A549 (cell line): ENCODE data around the gene GHRHR. TPM values are rescaled to one million over a fixed set of nuclear protein-coding genes. Genes with fewer than 3 reads are reported as not detected.

Source experiments
- ATAC-seq, 2 experiments: fragments of 200-7000 bp in 1 of 2; fragments of >200 bp in 1 of 2; cut with Nextera tagmentation in 1 of 2; cut with Tn5 transposase in 1 of 2; 3 replicates each; pipeline versions ENCODE4 v1.8.0 to v1.9.1; 2018 to 2020; ENCODE audit warnings: mild to moderate bottlenecking in 1 of 2, moderate library complexity in 1 of 2
- CTCF ChIA-PET: fragments of 300-600 bp; sonication (Branson Sonifier 250); formaldehyde crosslinking; extraction: SDS; loops from one replicate; lab custom pipeline; 2021; ENCODE audit warnings: antibody characterized with exemption, inconsistent platforms; lab: Yijun Ruan, JAX
- POLR2A ChIA-PET: fragments of 350-600 bp; formaldehyde crosslinking; extraction: SDS; loops from one replicate; lab custom pipeline; 2021; ENCODE audit warnings: antibody characterized with exemption, inconsistent platforms; lab: Yijun Ruan, JAX
- DNase-seq, 2 experiments: peaks; one replicate each; pipeline versions ENCODE4 v3.0.0 to v3.0.0-alpha.2; 2011 to 2016; ENCODE audit warnings: low read depth in 1 of 2, low spot score in 1 of 2
- FAIRE-seq: peaks from 2 replicates; lab custom pipeline; 2011; peaks lifted over from hg19 to GRCh38; lab: Jason Lieb, UNC
- H3K27ac ChIP-seq, 2 experiments: fragments of >200 bp; sonication (Bioruptor Twin); formaldehyde crosslinking; 3 replicates each; pipeline ENCODE4 v1.5.1; 2016 to 2017
- H3K4me1 ChIP-seq: fragments of >200 bp; sonication (Bioruptor Twin); formaldehyde crosslinking; 3 replicates; pipeline ENCODE4 v1.6.1; 2016
- H3K4me2 ChIP-seq: fragments of >200 bp; sonication (Bioruptor Twin); formaldehyde crosslinking; 3 replicates; pipeline ENCODE4 v1.6.1; 2016
- H3K4me3 ChIP-seq: fragments of >200 bp; sonication (Bioruptor Twin); formaldehyde crosslinking; 3 replicates; pipeline ENCODE4 v1.5.1; 2016
- H3K9me3 ChIP-seq: fragments of >200 bp; sonication (Bioruptor Twin); formaldehyde crosslinking; 3 replicates; pipeline ENCODE4 v1.6.1; 2016
- CBX2 ChIP-seq: fragments of 200-600 bp; sonication (generic); IDR thresholded peaks from 2 replicates; pipeline ENCODE4 v1.6.1; 2016; ENCODE audit warnings: low read depth, mild to moderate bottlenecking, borderline replicate concordance
- CEBPB ChIP-seq, 2 experiments: fragments of >200 bp in 1 of 2; sonication (Bioruptor Twin) in 1 of 2; formaldehyde crosslinking in 1 of 2; IDR thresholded peaks; 2 replicates each; pipeline ENCODE4 v1.6.1; 2012 to 2016
- CHD2 ChIP-seq: fragments of 150-350 bp; IDR thresholded peaks from 2 replicates; pipeline ENCODE4 v1.6.1; 2014; ENCODE audit warnings: low read length; ENCODE audit not compliant: partially characterized antibody
- CHD4 ChIP-seq: fragments of 200-600 bp; sonication (generic); IDR thresholded peaks from 2 replicates; pipeline ENCODE4 v1.6.1; 2016; ENCODE audit warnings: antibody characterized with exemption, mild to moderate bottlenecking, borderline replicate concordance
- CTCF ChIP-seq: fragments of >200 bp; sonication (Bioruptor Twin); formaldehyde crosslinking; IDR thresholded peaks from 3 replicates; pipeline ENCODE4 v1.5.1; 2016
- E2F6 ChIP-seq: IDR thresholded peaks from 2 replicates; pipeline ENCODE4 v1.6.1; 2012; ENCODE audit warnings: low read depth, borderline replicate concordance
- EHF ChIP-seq: fragments of 250-450 bp; sonication (Bioruptor Pico); IDR thresholded peaks from 2 replicates; pipeline ENCODE4 v1.5.0; 2020; ENCODE audit warnings: mild to moderate bottlenecking
- ESRRA ChIP-seq: fragments of 150-350 bp; IDR thresholded peaks from 2 replicates; pipeline ENCODE4 v1.6.1; 2014; ENCODE audit warnings: mild to moderate bottlenecking, low read length, borderline replicate concordance
- HDAC2 ChIP-seq: fragments of 200-600 bp; sonication (generic); IDR thresholded peaks from 2 replicates; pipeline ENCODE4 v1.6.1; 2016
- HOXA7 ChIP-seq: fragments of 250-450 bp; sonication (Bioruptor Pico); IDR thresholded peaks from 2 replicates; pipeline ENCODE4 v1.5.0; 2020; ENCODE audit warnings: mild to moderate bottlenecking, moderate library complexity
- HOXB5 ChIP-seq: fragments of 250-450 bp; sonication (Bioruptor Pico); IDR thresholded peaks from 2 replicates; pipeline ENCODE4 v1.5.0; 2020; ENCODE audit warnings: mild to moderate bottlenecking, moderate library complexity
- JUN ChIP-seq, 2 experiments: fragments of >200 bp; sonication (Bioruptor Twin); formaldehyde crosslinking; IDR thresholded peaks; 2 replicates in 1 of 2; 3 replicates in 1 of 2; pipeline ENCODE4 v1.6.1; 2016 to 2017
- JUNB ChIP-seq: fragments of >200 bp; sonication (Bioruptor Twin); formaldehyde crosslinking; IDR thresholded peaks from 2 replicates; pipeline ENCODE4 v1.6.1; 2016
- MAX ChIP-seq: IDR thresholded peaks from 2 replicates; pipeline ENCODE4 v1.6.1; 2012
- MAZ ChIP-seq: fragments of 150-350 bp; IDR thresholded peaks from 2 replicates; pipeline ENCODE4 v1.6.1; 2014; ENCODE audit warnings: antibody characterized with exemption, low read depth, low read length, borderline replicate concordance
- MYC ChIP-seq: IDR thresholded peaks from 2 replicates; pipeline ENCODE4 v1.6.1; 2012; ENCODE audit warnings: mild to moderate bottlenecking, inconsistent platforms, low read length, improper control_type of control experiment, borderline replicate concordance
- PHF8 ChIP-seq: fragments of 200-600 bp; sonication (generic); IDR thresholded peaks from 2 replicates; pipeline ENCODE4 v1.6.1; 2016; ENCODE audit warnings: low read depth, mild to moderate bottlenecking, antibody characterized with exemption, moderate library complexity, borderline replicate concordance
- POLR2AphosphoS2 ChIP-seq: conservative IDR thresholded peaks from 2 replicates; pipeline ENCODE4 v1.6.1; 2012; ENCODE audit warnings: low read length, improper control_type of control experiment, inconsistent platforms
- RARB ChIP-seq: fragments of 250-450 bp; sonication (Bioruptor Pico); IDR thresholded peaks from 2 replicates; pipeline ENCODE4 v1.8.0; 2021; ENCODE audit warnings: mild to moderate bottlenecking, moderate library complexity
- RCOR1 ChIP-seq: fragments of 150-350 bp; IDR thresholded peaks from 2 replicates; pipeline ENCODE4 v1.6.1; 2014; ENCODE audit warnings: antibody characterized with exemption, low read length, low read depth
- RFX5 ChIP-seq: fragments of 450-650 bp; IDR thresholded peaks from 2 replicates; pipeline ENCODE4 v1.7.1; 2014; ENCODE audit warnings: antibody characterized with exemption, mild to moderate bottlenecking, moderate library complexity
- SMC3 ChIP-seq: fragments of >200 bp; sonication (Bioruptor Twin); formaldehyde crosslinking; IDR thresholded peaks from 3 replicates; pipeline ENCODE4 v1.6.1; 2018; ENCODE audit warnings: inconsistent platforms
- TFCP2L1 ChIP-seq: fragments of 250-450 bp; sonication (Bioruptor Pico); IDR thresholded peaks from 2 replicates; pipeline ENCODE4 v1.5.0; 2021; ENCODE audit warnings: mild to moderate bottlenecking
- ZC3H11A ChIP-seq: fragments of 450-650 bp; IDR thresholded peaks from 2 replicates; pipeline ENCODE4 v1.6.1; 2014; ENCODE audit warnings: antibody characterized with exemption, mild to moderate bottlenecking
- WGBS: methylation state at CpG from one replicate; pipeline ENCODE4 v1.1.6; 2017; ENCODE audit errors: missing lambda C conversion rate; 5-methylcytosine and 5-hydroxymethylcytosine counted together
- polyA plus RNA-seq, 4 experiments: library from polyadenylated mRNA; depleted of rRNA in 3 of 4; stranded (reverse); fragments of >200 nt; fragmentation: RNase III in 1 of 4; extraction: RNeasy Plus Mini Kit Qiagen cat#74134 plus additional on column Dnase treatment in 1 of 4; gene quantifications; 2 replicates in 3 of 4; 3 replicates in 1 of 4; pipeline ENCODE4 v1.2.3, GENCODE V29; 2011 to 2017
- TF ChIP-seq, protein P1 (sequence below): fragments of 250-450 bp; sonication (Bioruptor Pico); IDR thresholded peaks from 2 replicates; pipeline ENCODE4 v1.5.0; 2021; ENCODE audit warnings: mild to moderate bottlenecking, moderate library complexity, borderline replicate concordance
- TF ChIP-seq, protein P2 (sequence below): fragments of >200 bp; sonication (Bioruptor Twin); formaldehyde crosslinking; IDR thresholded peaks from 2 replicates; pipeline ENCODE4 v1.6.1; 2016
- TF ChIP-seq, protein P3 (sequence below): fragments of 450-650 bp; IDR thresholded peaks from 2 replicates; pipeline ENCODE4 v1.6.1; 2014; ENCODE audit warnings: antibody characterized with exemption
- TF ChIP-seq, protein P4 (sequence below): fragments of 200-600 bp; sonication (generic); IDR thresholded peaks from 2 replicates; pipeline ENCODE4 v1.6.1; 2016; ENCODE audit warnings: antibody characterized with exemption, mild to moderate bottlenecking, moderate library complexity

Gene GHRHR
- polyA plus RNA-seq, 2 of the 4 experiments (the other 2 are of a cell fraction) = not detected

- CTCF ChIA-PET = interaction anchor here (0.6 to 8.1 kb wide), 6 partner anchors 9 to 185 kb away, joined by 4 to 319 read pairs (median 14); no protein-coding TSS in a partner anchor
- 70% methylated on average over 8 of the region's 8 CpGs for WGBS
- Histone ChIP-seq H3K4me2 (no peak overlapping the region), H3K4me1 (peaks cover 11% of the 10 kb centered on the region), H3K9me3 (no peaks in the 10 kb centered on the region)
- FAIRE-seq = no peak
- TF ChIP-seq TFCP2L1 = no peak
- TF ChIP-seq, protein P1, sequence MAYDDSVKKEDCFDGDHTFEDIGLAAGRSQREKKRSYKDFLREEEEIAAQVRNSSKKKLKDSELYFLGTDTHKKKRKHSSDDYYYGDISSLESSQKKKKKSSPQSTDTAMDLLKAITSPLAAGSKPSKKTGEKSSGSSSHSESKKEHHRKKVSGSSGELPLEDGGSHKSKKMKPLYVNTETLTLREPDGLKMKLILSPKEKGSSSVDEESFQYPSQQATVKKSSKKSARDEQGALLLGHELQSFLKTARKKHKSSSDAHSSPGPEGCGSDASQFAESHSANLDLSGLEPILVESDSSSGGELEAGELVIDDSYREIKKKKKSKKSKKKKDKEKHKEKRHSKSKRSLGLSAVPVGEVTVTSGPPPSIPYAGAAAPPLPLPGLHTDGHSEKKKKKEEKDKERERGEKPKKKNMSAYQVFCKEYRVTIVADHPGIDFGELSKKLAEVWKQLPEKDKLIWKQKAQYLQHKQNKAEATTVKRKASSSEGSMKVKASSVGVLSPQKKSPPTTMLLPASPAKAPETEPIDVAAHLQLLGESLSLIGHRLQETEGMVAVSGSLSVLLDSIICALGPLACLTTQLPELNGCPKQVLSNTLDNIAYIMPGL (CRISPR knock-in tag) = no peak
- no peak for TF ChIP-seq RARB (CRISPR knock-in tag)
- TF ChIP-seq MYC = no peak
- TF ChIP-seq RFX5 = no peak
- no peak for TF ChIP-seq HOXB5 (CRISPR knock-in tag)
- no peak for TF ChIP-seq CTCF
- no peak for TF ChIP-seq PHF8
- TF ChIP-seq ZC3H11A = no peak
- no peak for TF ChIP-seq POLR2AphosphoS2
- TF ChIP-seq, protein P2, sequence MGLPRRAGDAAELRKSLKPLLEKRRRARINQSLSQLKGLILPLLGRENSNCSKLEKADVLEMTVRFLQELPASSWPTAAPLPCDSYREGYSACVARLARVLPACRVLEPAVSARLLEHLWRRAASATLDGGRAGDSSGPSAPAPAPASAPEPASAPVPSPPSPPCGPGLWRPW = no peak
- no peak for TF ChIP-seq HOXA7 (CRISPR knock-in tag)
- TF ChIP-seq CEBPB (IDR thresholded peaks at IDR 0.05) = no peak
- TF ChIP-seq SMC3 = no peak
- TF ChIP-seq, all 56 proteins: peak for 0
- H3K27ac ChIP-seq = no peak overlapping the region
- DNase-seq = no peak
- no peak overlapping the region for H3K4me3 ChIP-seq
- POLR2A ChIA-PET = no interaction called here
- no peak for ATAC-seq
Observed at GRCh38 chr7:30986331-30986730, 22.6 kb downstream of the GHRHR start.

- ChIA-PET POLR2A (no interaction called here), CTCF (interaction anchor here (5.8 to 8.1 kb wide), 2 partner anchors 8 to 136 kb away, joined by 55 to 319 read pairs; no protein-coding TSS in a partner anchor)
- no peak overlapping the region for H3K27ac ChIP-seq
- no peak overlapping the region for H3K4me2 ChIP-seq
- no peak overlapping the region for H3K4me3 ChIP-seq
- ATAC-seq (no peak), DNase-seq (no peak), FAIRE-seq (no peak)
- 62% methylated on average over 16 of the region's 16 CpGs for WGBS
- no peaks in the 10 kb centered on the region for H3K9me3 ChIP-seq
- H3K4me1 ChIP-seq = peaks cover 11% of the 10 kb centered on the region
- TF ChIP-seq, protein P3, sequence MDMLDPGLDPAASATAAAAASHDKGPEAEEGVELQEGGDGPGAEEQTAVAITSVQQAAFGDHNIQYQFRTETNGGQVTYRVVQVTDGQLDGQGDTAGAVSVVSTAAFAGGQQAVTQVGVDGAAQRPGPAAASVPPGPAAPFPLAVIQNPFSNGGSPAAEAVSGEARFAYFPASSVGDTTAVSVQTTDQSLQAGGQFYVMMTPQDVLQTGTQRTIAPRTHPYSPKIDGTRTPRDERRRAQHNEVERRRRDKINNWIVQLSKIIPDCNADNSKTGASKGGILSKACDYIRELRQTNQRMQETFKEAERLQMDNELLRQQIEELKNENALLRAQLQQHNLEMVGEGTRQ = no peak
- TF ChIP-seq JUN (IDR thresholded peaks at IDR 0.05) = no peak
- no peak for TF ChIP-seq CHD4
- TF ChIP-seq RCOR1 = no peak
- no peak for TF ChIP-seq CBX2
- no peak for TF ChIP-seq ESRRA
- no peak for TF ChIP-seq CHD2
- no peak for TF ChIP-seq HDAC2
- TF ChIP-seq MAX = no peak
- TF ChIP-seq MAZ = no peak
- TF ChIP-seq EHF (CRISPR knock-in tag) = no peak
- TF ChIP-seq ZC3H11A = no peak
- TF ChIP-seq JUNB = no peak
- TF ChIP-seq, protein P4, sequence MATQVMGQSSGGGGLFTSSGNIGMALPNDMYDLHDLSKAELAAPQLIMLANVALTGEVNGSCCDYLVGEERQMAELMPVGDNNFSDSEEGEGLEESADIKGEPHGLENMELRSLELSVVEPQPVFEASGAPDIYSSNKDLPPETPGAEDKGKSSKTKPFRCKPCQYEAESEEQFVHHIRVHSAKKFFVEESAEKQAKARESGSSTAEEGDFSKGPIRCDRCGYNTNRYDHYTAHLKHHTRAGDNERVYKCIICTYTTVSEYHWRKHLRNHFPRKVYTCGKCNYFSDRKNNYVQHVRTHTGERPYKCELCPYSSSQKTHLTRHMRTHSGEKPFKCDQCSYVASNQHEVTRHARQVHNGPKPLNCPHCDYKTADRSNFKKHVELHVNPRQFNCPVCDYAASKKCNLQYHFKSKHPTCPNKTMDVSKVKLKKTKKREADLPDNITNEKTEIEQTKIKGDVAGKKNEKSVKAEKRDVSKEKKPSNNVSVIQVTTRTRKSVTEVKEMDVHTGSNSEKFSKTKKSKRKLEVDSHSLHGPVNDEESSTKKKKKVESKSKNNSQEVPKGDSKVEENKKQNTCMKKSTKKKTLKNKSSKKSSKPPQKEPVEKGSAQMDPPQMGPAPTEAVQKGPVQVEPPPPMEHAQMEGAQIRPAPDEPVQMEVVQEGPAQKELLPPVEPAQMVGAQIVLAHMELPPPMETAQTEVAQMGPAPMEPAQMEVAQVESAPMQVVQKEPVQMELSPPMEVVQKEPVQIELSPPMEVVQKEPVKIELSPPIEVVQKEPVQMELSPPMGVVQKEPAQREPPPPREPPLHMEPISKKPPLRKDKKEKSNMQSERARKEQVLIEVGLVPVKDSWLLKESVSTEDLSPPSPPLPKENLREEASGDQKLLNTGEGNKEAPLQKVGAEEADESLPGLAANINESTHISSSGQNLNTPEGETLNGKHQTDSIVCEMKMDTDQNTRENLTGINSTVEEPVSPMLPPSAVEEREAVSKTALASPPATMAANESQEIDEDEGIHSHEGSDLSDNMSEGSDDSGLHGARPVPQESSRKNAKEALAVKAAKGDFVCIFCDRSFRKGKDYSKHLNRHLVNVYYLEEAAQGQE = no peak
- no peak for TF ChIP-seq E2F6
Observed at GRCh38 chr7:30986738-30987137, 23.0 kb downstream of the GHRHR start.
